Activated T-cell treated with anti-CD3 and anti-CD28 coated beads, Interleukin-2, amount 50 U/mL, for 72 hours (primary cell): ENCODE measurements around the gene CEP152. TPM values are rescaled to one million over a fixed set of nuclear protein-coding genes. Genes with fewer than 3 reads are reported as not detected.

Source experiments
- ATAC-seq, 2 donors: fragments of 150-1000 bp; cut with Tn5 transposase; replicated peaks in 1 of 2; 2 replicates each; pipeline ENCODE4 v1.10.0; 2021; ENCODE audit warnings: moderate library complexity in 2 of 2, mild to moderate bottlenecking in 1 of 2
- DNase-seq, 2 donors: peaks; one replicate each; pipeline ENCODE4 v3.0.0; 2021 to 2022; ENCODE audit warnings: mixed read lengths in 1 of 2
- H3K27ac Mint-ChIP-seq: one replicate; pipeline ENCODE4 v1.8.0; 2022; ENCODE audit warnings: mild to moderate bottlenecking, moderate library complexity, mixed read lengths
- H3K27me3 Mint-ChIP-seq: one replicate; pipeline ENCODE4 v1.8.0; 2022; ENCODE audit warnings: low read depth, mixed read lengths
- H3K36me3 Mint-ChIP-seq, 2 donors: one replicate each; pipeline ENCODE4 v1.8.0; 2022; ENCODE audit warnings: mixed read lengths in 2 of 2, mild to moderate bottlenecking in 1 of 2; ENCODE audit not compliant: insufficient read depth in 2 of 2
- H3K4me1 Mint-ChIP-seq: one replicate; pipeline ENCODE4 v1.8.0; 2022; ENCODE audit warnings: low read depth, mixed read lengths
- H3K4me3 Mint-ChIP-seq, 2 donors: one replicate each; pipeline ENCODE4 v1.8.0; 2022; ENCODE audit warnings: mild to moderate bottlenecking in 2 of 2, mixed read lengths in 2 of 2, moderate library complexity in 2 of 2
- H3K9me3 Mint-ChIP-seq, 2 donors: one replicate each; pipeline ENCODE4 v1.8.0; 2022; ENCODE audit warnings: mixed read lengths in 2 of 2
- total RNA-seq, 2 donors: library from RNA; stranded (reverse); gene quantifications; one replicate each; pipeline ENCODE4 v1.2.3, GENCODE V29; 2022

The CEP152 gene
- total RNA-seq, 2 donors from 2014 or later, result 33.3 to 39.6 TPM

GRCh38 chr15:48748535-48748934 lies 62.3 kb downstream of the CEP152 start:
- ATAC-seq (no peak), DNase-seq (no peak)
- peaks cover 5 to 26% of the 10 kb centered on the region in 2 donors for H3K36me3 Mint-ChIP-seq
- no peak overlapping the region for H3K4me3 Mint-ChIP-seq
- H3K4me1 Mint-ChIP-seq, result no peaks in the 10 kb centered on the region
- no peak overlapping the region for H3K27ac Mint-ChIP-seq
- no peaks in the 10 kb centered on the region for H3K27me3 Mint-ChIP-seq
- H3K9me3 Mint-ChIP-seq, result no peaks in the 10 kb centered on the region

GRCh38 chr15:48733615-48734014 lies 77.3 kb downstream of the CEP152 start:
- H3K9me3 Mint-ChIP-seq, result peaks cover 6 to 10% of the 10 kb centered on the region in 2 donors
- no peak overlapping the region for H3K4me3 Mint-ChIP-seq
- H3K36me3 Mint-ChIP-seq, result peaks cover 11 to 44% of the 10 kb centered on the region in 2 donors
- no peak overlapping the region for H3K27ac Mint-ChIP-seq
- H3K27me3 Mint-ChIP-seq, result no peaks in the 10 kb centered on the region
- DNase-seq, result no peak
- H3K4me1 Mint-ChIP-seq, result no peaks in the 10 kb centered on the region
- no peak for ATAC-seq

GRCh38 chr15:48730506-48730905 lies 80.4 kb downstream of the CEP152 start:
- Mint-ChIP-seq H3K4me3 (no peak overlapping the region), H3K36me3 (peaks cover 6 to 34% of the 10 kb centered on the region in 2 donors), H3K4me1 (no peaks in the 10 kb centered on the region), H3K27me3 (no peaks in the 10 kb centered on the region), H3K9me3 (peaks cover 6 to 10% of the 10 kb centered on the region in 2 donors), H3K27ac (no peak overlapping the region)
- ATAC-seq, result no peak
- no peak for DNase-seq

- peaks cover 7% of the 10 kb centered on the region for H3K4me1 Mint-ChIP-seq
- H3K9me3 Mint-ChIP-seq, result no peaks in the 10 kb centered on the region
- H3K4me3 Mint-ChIP-seq, result no peak overlapping the region
- DNase-seq (no peak), ATAC-seq (no peak)
- no peaks in the 10 kb centered on the region for H3K27me3 Mint-ChIP-seq
- no peak overlapping the region for H3K27ac Mint-ChIP-seq
- H3K36me3 Mint-ChIP-seq, result peaks cover 1 to 7% of the 10 kb centered on the region in 2 donors
Measured at GRCh38 chr15:48723969-48724368, 86.9 kb downstream of the CEP152 start.

- DNase-seq (no peak), ATAC-seq (no peak)
- Mint-ChIP-seq H3K27ac (no peak overlapping the region), H3K4me1 (peaks cover 7% of the 10 kb centered on the region), H3K4me3 (no peak overlapping the region), H3K36me3 (peaks cover 1 to 3% of the 10 kb centered on the region in 2 donors), H3K27me3 (no peaks in the 10 kb centered on the region), H3K9me3 (no peaks in the 10 kb centered on the region)
Measured at GRCh38 chr15:48722764-48723661, 87.9 kb downstream of the CEP152 start.

GRCh38 chr15:48721061-48721810 lies 89.6 kb downstream of the CEP152 start:
- no peak overlapping the region for H3K27ac Mint-ChIP-seq
- peaks cover 7% of the 10 kb centered on the region for H3K4me1 Mint-ChIP-seq
- H3K27me3 Mint-ChIP-seq, result no peaks in the 10 kb centered on the region
- H3K36me3 Mint-ChIP-seq, result peaks cover 6 to 10% of the 10 kb centered on the region in 2 donors
- DNase-seq (no peak), ATAC-seq (no peak)
- no peak overlapping the region for H3K4me3 Mint-ChIP-seq
- H3K9me3 Mint-ChIP-seq, result peaks cover 2 to 4% of the 10 kb centered on the region in 2 donors

DNA sequence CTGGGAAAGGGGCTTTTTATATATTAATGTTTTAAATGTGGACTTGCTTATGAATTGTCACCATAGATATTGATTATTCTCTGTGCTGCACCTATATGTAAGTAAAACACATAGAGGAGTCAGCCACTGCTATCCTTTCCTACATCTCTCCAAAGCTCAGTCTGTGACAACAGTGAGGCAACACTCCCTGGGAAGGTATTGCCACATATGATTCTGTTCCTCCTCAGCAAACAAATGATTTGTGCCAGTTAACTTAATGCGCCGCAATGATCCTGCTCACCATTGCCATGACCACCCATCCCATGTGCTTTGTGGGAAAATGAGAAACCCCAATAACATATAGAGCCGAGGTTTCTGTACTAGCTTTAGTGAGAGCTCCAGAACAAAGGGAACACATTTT lies 90.2 kb downstream of the CEP152 start:
- Mint-ChIP-seq H3K9me3 (peaks cover 3 to 4% of the 10 kb centered on the region in 2 donors), H3K27me3 (no peaks in the 10 kb centered on the region), H3K4me3 (no peak overlapping the region), H3K27ac (no peak overlapping the region), H3K4me1 (peaks cover 7% of the 10 kb centered on the region), H3K36me3 (peaks cover 10 to 16% of the 10 kb centered on the region in 2 donors)
- DNase-seq (no peak), ATAC-seq (no peak)

- Mint-ChIP-seq H3K27me3 (no peaks in the 10 kb centered on the region), H3K4me1 (peaks cover 7% of the 10 kb centered on the region), H3K27ac (no peak overlapping the region), H3K4me3 (no peak overlapping the region), H3K9me3 (peaks cover 4 to 5% of the 10 kb centered on the region in 2 donors), H3K36me3 (peaks cover 12 to 20% of the 10 kb centered on the region in 2 donors)
- peak; percentile 25 to 56 for ATAC-seq
- no peak for DNase-seq
Measured at GRCh38 chr15:48719668-48720067, 91.2 kb downstream of the CEP152 start.

GRCh38 chr15:48718646-48719045 lies 92.2 kb downstream of the CEP152 start:
- Mint-ChIP-seq H3K27ac (no peak overlapping the region), H3K4me3 (no peak overlapping the region), H3K4me1 (peaks cover 7% of the 10 kb centered on the region), H3K9me3 (peaks cover 4 to 5% of the 10 kb centered on the region in 2 donors), H3K27me3 (no peaks in the 10 kb centered on the region), H3K36me3 (peaks cover 12 to 22% of the 10 kb centered on the region in 2 donors)
- DNase-seq (no peak), ATAC-seq (no peak)

GRCh38 chr15:48717458-48717857 lies 93.4 kb downstream of the CEP152 start:
- H3K27me3 Mint-ChIP-seq, result no peaks in the 10 kb centered on the region

DNA sequence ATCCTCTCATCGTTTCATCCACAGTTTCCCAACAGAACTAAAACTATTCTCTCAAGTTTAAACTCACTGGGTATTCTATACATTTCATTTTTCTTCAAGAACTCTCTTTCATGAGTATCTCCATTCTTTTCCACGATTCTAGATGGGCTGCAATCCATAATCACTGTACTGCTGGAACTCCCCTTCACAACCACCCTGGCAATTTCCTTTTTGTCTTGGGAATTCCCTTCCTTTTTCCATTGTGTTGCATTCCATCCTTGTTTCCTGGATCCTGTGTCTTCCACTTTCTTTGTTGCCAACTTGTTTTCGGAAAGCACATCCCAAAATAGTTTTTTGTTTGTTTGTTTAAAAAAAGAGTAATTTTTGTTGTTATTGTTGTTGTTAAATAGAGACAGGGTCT lies 98.3 kb downstream of the CEP152 start:
- no peaks in the 10 kb centered on the region for H3K27me3 Mint-ChIP-seq
- peaks cover 13 to 25% of the 10 kb centered on the region in 2 donors for H3K36me3 Mint-ChIP-seq
- H3K9me3 Mint-ChIP-seq, result peaks cover 10 to 12% of the 10 kb centered on the region in 2 donors
- H3K4me3 Mint-ChIP-seq, result no peak overlapping the region
- ATAC-seq, result no peak
- no peaks in the 10 kb centered on the region for H3K4me1 Mint-ChIP-seq
- no peak for DNase-seq
- H3K27ac Mint-ChIP-seq, result no peak overlapping the region

More at GRCh38 chr15:48717458-48717857, 93.4 kb downstream of the CEP152 start:
- ATAC-seq (no peak), DNase-seq (no peak)
- Mint-ChIP-seq H3K9me3 (peaks cover 6 to 7% of the 10 kb centered on the region in 2 donors), H3K4me3 (no peak overlapping the region), H3K4me1 (peaks cover 7% of the 10 kb centered on the region), H3K36me3 (peaks cover 14 to 25% of the 10 kb centered on the region in 2 donors), H3K27ac (no peak overlapping the region)

GRCh38 chr15:48710952-48711495 lies 99.8 kb downstream of the CEP152 start:
- no peak overlapping the region for H3K4me3 Mint-ChIP-seq
- H3K4me1 Mint-ChIP-seq, result no peaks in the 10 kb centered on the region
- H3K27me3 Mint-ChIP-seq, result no peaks in the 10 kb centered on the region
- peaks cover 10 to 13% of the 10 kb centered on the region in 2 donors for H3K9me3 Mint-ChIP-seq
- H3K36me3 Mint-ChIP-seq, result peaks cover 7 to 14% of the 10 kb centered on the region in 2 donors
- H3K27ac Mint-ChIP-seq, result no peak overlapping the region
- ATAC-seq (no peak), DNase-seq (no peak)

- H3K9me3 Mint-ChIP-seq, result peaks cover 11 to 17% of the 10 kb centered on the region in 2 donors
- no peak overlapping the region for H3K27ac Mint-ChIP-seq
- no peak overlapping the region for H3K4me3 Mint-ChIP-seq
- ATAC-seq (no peak), DNase-seq (no peak)
- no peaks in the 10 kb centered on the region for H3K4me1 Mint-ChIP-seq
- peaks cover 2 to 4% of the 10 kb centered on the region in 2 donors for H3K36me3 Mint-ChIP-seq
- no peaks in the 10 kb centered on the region for H3K27me3 Mint-ChIP-seq
Measured at GRCh38 chr15:48708641-48709040, 102.2 kb downstream of the CEP152 start.
